Tibial artery (tissue), 4 donors: Measurements from ENCODE around the gene PMEPA1.

ENCODE experiments used
- DNase-seq, 2 donors: peaks; one replicate each; pipeline ENCODE4 v3.0.0-alpha.2; 2019
- H3K27ac ChIP-seq, 2 donors: fragments of 200-600 bp; sonication (generic) in 1 of 2; 1 replicate in 1 of 2; 2 replicates in 1 of 2; pipeline ENCODE4 v1.5.1; 2018 to 2019; ENCODE audit warnings: mild to moderate bottlenecking in 1 of 2
- H3K27me3 ChIP-seq, 2 donors: fragments of 200-600 bp; sonication (generic) in 1 of 2; one replicate each; pipeline versions ENCODE4 v1.5.1 to v1.6.0; 2016 to 2019
- H3K36me3 ChIP-seq, 3 donors: fragments of 200-600 bp; sonication (generic) in 2 of 3; one replicate each; pipeline ENCODE4 v1.5.1; 2016 to 2019; ENCODE audit warnings: mild to moderate bottlenecking in 2 of 3
- H3K4me1 ChIP-seq, 4 donors: fragments of 200-600 bp; sonication (generic) in 2 of 4; 1 replicate in 3 of 4; 2 replicates in 1 of 4; pipeline ENCODE4 v1.5.1; 2016 to 2019
- H3K4me3 ChIP-seq, 2 donors: fragments of 200-600 bp; sonication (generic) in 1 of 2; 1 replicate in 1 of 2; 2 replicates in 1 of 2; pipeline ENCODE4 v1.5.1; 2018 to 2019; ENCODE audit warnings: mild to moderate bottlenecking in 2 of 2
- H3K9me3 ChIP-seq, 3 donors: fragments of 200-600 bp; sonication (generic) in 1 of 3; one replicate each; pipeline ENCODE4 v1.5.1; 2016 to 2019
- CTCF ChIP-seq, 2 experiments: fragments of 200-600 bp in 1 of 2; fragments of 450-650 bp in 1 of 2; IDR thresholded peaks; one replicate each; pipeline ENCODE4 v1.5.1; 2017 to 2019; ENCODE audit warnings: antibody characterized with exemption in 2 of 2, mild to moderate bottlenecking in 1 of 2, moderate library complexity in 1 of 2
- intact Hi-C: fragments of 100-400 bp; cut with DNase I; formaldehyde crosslinking; loops from one replicate; pipeline ENCODE4 v1.15.0; 2023; ENCODE audit warnings: low total_unique reads

PMEPA1 gene

DNA sequence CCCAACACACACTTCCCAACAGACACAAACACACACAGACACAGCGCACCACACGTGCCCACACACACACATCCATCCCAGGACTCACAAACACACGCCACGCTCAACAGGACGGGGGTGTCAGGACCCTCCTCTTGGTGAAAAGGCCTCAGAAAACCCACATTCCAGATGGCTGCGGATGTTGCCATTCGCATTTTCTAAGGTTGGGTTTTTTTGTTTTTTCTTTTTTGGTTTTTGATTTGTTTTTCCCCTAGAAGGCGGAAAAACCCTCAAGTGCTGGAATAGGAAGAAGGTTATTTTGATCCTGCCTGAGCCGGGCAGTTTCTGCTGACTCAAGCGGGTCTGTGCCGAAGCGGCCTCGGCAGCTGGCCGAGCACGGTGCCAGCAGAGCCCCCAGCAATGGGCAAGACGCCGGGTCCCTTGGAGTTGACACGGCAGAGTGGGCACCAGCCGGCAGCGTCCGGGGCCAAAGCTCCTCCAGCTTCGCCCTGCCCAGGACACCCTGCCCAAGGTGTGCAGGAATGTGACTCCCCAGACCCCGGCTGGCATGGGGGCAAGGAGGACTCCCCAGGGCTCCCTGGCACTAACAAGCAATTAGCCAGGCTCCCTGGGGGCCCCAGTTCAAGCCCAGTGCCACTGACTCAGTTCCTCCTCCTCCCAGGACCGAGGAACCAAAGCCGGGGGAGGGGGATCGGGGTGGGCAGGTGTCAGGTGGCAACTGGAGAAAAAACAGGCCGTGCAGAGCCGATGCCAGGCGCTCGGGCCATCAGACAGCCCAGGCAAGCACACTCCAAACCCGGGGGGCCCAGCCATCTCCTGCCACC, 48.7 kb downstream of the PMEPA1 start:
- peaks cover 24 to 36% (median 32%) of the 10 kb centered on the region in 3 donors for H3K36me3 ChIP-seq
- no peaks in the 10 kb centered on the region for H3K27me3 ChIP-seq
- H3K4me1 ChIP-seq, result peaks cover 0 to 88% (median 52%) of the 10 kb centered on the region in 4 donors
- intact Hi-C loops, result no loop called here
- peak overlapping the region; percentile 48 to 71 for H3K27ac ChIP-seq
- H3K4me3 ChIP-seq, result peak overlapping the region; percentile 25 to 37
- no peaks in the 10 kb centered on the region for H3K9me3 ChIP-seq
- TF ChIP-seq CTCF (IDR thresholded peaks at IDR 0.05), result no peak
- DNase-seq, result peak; percentile 22 to 73

DNA sequence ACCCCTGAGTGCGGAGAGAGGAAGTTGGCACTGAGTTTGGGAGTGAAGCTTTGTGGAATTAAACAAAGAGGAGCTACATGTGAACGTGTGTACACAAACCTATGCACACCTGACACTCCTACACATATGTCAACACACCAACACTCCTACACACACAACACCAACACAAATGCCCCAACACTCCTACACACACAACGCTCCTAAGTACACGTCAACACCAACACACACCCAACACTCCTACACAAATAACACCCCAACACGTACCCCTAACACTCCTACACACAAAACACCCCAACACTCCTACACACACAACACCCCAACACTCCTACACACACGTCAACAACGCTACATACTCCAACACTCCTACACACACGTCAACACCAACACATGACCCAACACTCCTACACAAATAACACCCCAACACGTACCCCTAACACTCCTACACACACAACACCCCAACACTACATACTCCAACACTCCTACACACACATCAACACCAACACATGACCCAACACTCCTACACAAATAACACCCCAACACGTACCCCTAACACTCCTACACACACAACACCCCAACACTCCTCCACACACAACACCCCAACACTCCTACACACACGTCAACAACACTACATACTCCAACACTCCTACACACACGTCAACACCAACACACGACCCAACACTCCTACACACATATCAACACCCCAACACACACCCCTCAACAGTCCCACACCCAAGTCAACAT, 49.5 kb downstream of the PMEPA1 start:
- intact Hi-C loops, result no loop called here
- Histone ChIP-seq H3K27me3 (no peaks in the 10 kb centered on the region), H3K27ac (peak overlapping the region; percentile 48 to 71), H3K36me3 (peaks cover 24 to 44% (median 32%) of the 10 kb centered on the region in 3 donors), H3K9me3 (no peaks in the 10 kb centered on the region), H3K4me3 (no peak overlapping the region), H3K4me1 (peaks cover 0 to 90% (median 52%) of the 10 kb centered on the region in 4 donors)
- no peak for TF ChIP-seq CTCF (IDR thresholded peaks at IDR 0.05)
- DNase-seq, result no peak

GRCh38 chr20:57659517-57660180, 50.2 kb downstream of the PMEPA1 start:
- peaks cover 0 to 91% (median 53%) of the 10 kb centered on the region in 4 donors for H3K4me1 ChIP-seq
- TF ChIP-seq CTCF (IDR thresholded peaks at IDR 0.05), result no peak

DNA sequence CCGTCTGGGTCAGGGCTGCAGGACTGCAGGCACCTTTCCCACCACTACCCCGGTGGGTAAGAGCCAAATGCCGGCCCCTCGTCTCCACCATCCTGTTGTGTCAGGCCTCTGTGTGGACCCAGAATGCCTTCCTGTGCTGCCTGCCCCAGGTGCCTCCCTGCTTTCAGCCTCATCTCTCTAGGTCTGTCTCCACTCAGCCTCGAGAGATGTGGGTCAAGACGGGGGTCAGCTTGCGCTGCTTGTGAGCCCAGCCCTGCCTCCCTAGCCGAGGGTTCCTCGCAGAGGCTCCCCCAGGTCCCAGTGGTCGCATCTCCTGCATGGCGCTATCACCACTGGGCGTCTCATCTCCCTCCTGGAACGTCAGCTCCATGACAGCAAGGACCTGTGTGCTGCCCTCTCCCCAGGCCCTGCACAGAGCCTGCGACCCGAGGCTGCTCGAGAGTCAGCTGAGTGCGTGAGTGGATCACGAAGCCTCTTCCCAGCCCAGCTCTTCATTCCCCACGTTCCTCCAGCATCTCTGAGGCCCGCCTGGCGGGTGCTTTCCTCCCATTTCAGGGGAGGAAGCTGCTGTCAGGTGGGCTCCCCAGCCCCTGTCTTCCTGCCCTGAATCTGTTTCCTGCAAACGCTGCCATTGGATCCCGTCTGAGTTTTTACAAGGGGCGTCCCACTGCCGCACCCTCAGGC, 50.8 kb downstream of the PMEPA1 start:
- DNase-seq, result peak in 1 of 2 donors; percentile 66
- Histone ChIP-seq H3K4me3 (no peak overlapping the region), H3K27ac (peak overlapping the region; percentile 61 to 71), H3K36me3 (peaks cover 29 to 49% (median 32%) of the 10 kb centered on the region in 3 donors), H3K4me1 (peaks cover 0 to 88% (median 52%) of the 10 kb centered on the region in 4 donors), H3K9me3 (no peaks in the 10 kb centered on the region), H3K27me3 (no peaks in the 10 kb centered on the region)
- intact Hi-C loops, result loop anchor here (5.0 kb wide), 2 partner anchors 308 to 428 kb away; no protein-coding TSS in a partner anchor
- no peak for TF ChIP-seq CTCF (IDR thresholded peaks at IDR 0.05)

More at GRCh38 chr20:57659517-57660180, 50.2 kb downstream of the PMEPA1 start:
- Histone ChIP-seq H3K36me3 (peaks cover 29 to 49% (median 32%) of the 10 kb centered on the region in 3 donors), H3K27me3 (no peaks in the 10 kb centered on the region), H3K27ac (peak overlapping the region; percentile 48 to 71), H3K4me3 (no peak overlapping the region), H3K9me3 (no peaks in the 10 kb centered on the region)
- intact Hi-C loops, result loop anchor here (5.0 kb wide), 2 partner anchors 308 to 428 kb away; no protein-coding TSS in a partner anchor
- peak; percentile 15 to 61 for DNase-seq

- no peak for DNase-seq
- Histone ChIP-seq H3K27ac (peak overlapping the region; percentile 61 to 71), H3K27me3 (no peaks in the 10 kb centered on the region), H3K9me3 (no peaks in the 10 kb centered on the region), H3K4me3 (no peak overlapping the region), H3K36me3 (peaks cover 32 to 53% (median 34%) of the 10 kb centered on the region in 3 donors), H3K4me1 (peaks cover 0 to 82% (median 48%) of the 10 kb centered on the region in 4 donors)
- intact Hi-C loops, result loop anchor here (5.0 kb wide), 2 partner anchors 309 to 429 kb away; no protein-coding TSS in a partner anchor
- no peak for TF ChIP-seq CTCF (IDR thresholded peaks at IDR 0.05)
Measured at GRCh38 chr20:57658447-57658832, 51.4 kb downstream of the PMEPA1 start.
